Thoracic aorta (tissue), 2 donors: ENCODE data around the gene FAM53A. TPM values are rescaled to one million over a fixed set of nuclear protein-coding genes. Genes with fewer than 3 reads are reported as not detected.

Experiments used
- ATAC-seq: fragments of 150-250 bp; one replicate; pipeline ENCODE4 v1.8.0; 2017; ENCODE audit warnings: low read depth; ENCODE audit not compliant: insufficient number of reproducible peaks, low FRiP score
- DNase-seq: peaks from one replicate; pipeline ENCODE4 v3.0.0-alpha.2; 2020; ENCODE audit warnings: low spot score
- H3K27ac ChIP-seq, 2 donors: fragments of 200-600 bp; sonication (generic); 1 replicate in 1 of 2; 2 replicates in 1 of 2; pipeline ENCODE4 v1.5.1; 2016; ENCODE audit warnings: mild to moderate bottlenecking in 2 of 2, moderate library complexity in 2 of 2
- H3K27me3 ChIP-seq: fragments of 200-600 bp; sonication (generic); replicated peaks from 2 replicates; pipeline ENCODE4 v1.6.0; 2016; ENCODE audit warnings: mild to moderate bottlenecking; ENCODE audit not compliant: insufficient read depth
- H3K36me3 ChIP-seq: fragments of 200-600 bp; sonication (generic); one replicate; pipeline ENCODE4 v1.5.1; 2016
- H3K4me1 ChIP-seq, 2 donors: fragments of 200-600 bp; sonication (generic); 1 replicate in 1 of 2; 2 replicates in 1 of 2; pipeline versions ENCODE4 v1.5.1 to v1.6.0; 2016; ENCODE audit warnings: low read depth in 2 of 2, mild to moderate bottlenecking in 1 of 2; ENCODE audit not compliant: control insufficient read depth in 1 of 2
- H3K4me3 ChIP-seq: fragments of 200-600 bp; sonication (generic); 2 replicates; pipeline ENCODE4 v1.5.1; 2016; ENCODE audit warnings: mild to moderate bottlenecking
- H3K9me3 ChIP-seq: fragments of 200-600 bp; sonication (generic); 2 replicates; pipeline ENCODE4 v1.5.1; 2016
- total RNA-seq, 2 donors: library from RNA; depleted of rRNA; stranded (reverse); fragments of >200 nt; gene quantifications; one replicate each; pipeline versions ENCODE4 v1.1.0 to v1.2.3, GENCODE V29; 2016
- TF ChIP-seq, protein P1 (sequence below): fragments of 200-600 bp; sonication (generic); IDR thresholded peaks from one replicate; pipeline ENCODE4 v1.5.1; 2019; ENCODE audit warnings: antibody characterized with exemption

FAM53A gene
- total RNA-seq, 2 donors from 2014 or later, result 5.1 to 10.9 TPM

DNA sequence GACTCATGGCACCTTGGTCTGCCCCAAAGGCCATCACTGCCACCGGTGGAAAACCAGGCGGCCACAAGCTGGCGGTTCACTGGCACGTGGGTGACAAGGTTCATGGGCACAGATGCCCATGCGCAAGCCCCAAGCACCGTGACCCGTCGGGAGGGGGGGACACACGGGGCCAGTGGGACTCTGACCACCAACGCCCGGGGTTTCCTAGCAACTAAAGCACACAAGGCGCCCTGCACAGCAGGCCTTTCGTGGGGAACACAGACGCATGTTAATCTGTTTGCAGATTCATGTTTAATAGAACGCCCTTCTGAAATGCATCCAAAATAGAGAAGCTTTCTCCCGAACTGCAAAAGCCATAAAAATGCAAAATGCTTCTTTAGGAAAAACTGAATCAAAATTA lies 43.9 kb downstream of the FAM53A start:
- no peak for DNase-seq
- H3K36me3 ChIP-seq, result no peaks in the 10 kb centered on the region
- ATAC-seq, result no peak
- no peaks in the 10 kb centered on the region for H3K27me3 ChIP-seq
- no peak overlapping the region for H3K4me3 ChIP-seq
- H3K27ac ChIP-seq, result no peak overlapping the region
- TF ChIP-seq, protein P1, sequence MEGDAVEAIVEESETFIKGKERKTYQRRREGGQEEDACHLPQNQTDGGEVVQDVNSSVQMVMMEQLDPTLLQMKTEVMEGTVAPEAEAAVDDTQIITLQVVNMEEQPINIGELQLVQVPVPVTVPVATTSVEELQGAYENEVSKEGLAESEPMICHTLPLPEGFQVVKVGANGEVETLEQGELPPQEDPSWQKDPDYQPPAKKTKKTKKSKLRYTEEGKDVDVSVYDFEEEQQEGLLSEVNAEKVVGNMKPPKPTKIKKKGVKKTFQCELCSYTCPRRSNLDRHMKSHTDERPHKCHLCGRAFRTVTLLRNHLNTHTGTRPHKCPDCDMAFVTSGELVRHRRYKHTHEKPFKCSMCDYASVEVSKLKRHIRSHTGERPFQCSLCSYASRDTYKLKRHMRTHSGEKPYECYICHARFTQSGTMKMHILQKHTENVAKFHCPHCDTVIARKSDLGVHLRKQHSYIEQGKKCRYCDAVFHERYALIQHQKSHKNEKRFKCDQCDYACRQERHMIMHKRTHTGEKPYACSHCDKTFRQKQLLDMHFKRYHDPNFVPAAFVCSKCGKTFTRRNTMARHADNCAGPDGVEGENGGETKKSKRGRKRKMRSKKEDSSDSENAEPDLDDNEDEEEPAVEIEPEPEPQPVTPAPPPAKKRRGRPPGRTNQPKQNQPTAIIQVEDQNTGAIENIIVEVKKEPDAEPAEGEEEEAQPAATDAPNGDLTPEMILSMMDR, result no peak
- H3K4me1 ChIP-seq, result peaks cover 4 to 8% of the 10 kb centered on the region in 2 donors
- H3K9me3 ChIP-seq, result no peaks in the 10 kb centered on the region

DNA sequence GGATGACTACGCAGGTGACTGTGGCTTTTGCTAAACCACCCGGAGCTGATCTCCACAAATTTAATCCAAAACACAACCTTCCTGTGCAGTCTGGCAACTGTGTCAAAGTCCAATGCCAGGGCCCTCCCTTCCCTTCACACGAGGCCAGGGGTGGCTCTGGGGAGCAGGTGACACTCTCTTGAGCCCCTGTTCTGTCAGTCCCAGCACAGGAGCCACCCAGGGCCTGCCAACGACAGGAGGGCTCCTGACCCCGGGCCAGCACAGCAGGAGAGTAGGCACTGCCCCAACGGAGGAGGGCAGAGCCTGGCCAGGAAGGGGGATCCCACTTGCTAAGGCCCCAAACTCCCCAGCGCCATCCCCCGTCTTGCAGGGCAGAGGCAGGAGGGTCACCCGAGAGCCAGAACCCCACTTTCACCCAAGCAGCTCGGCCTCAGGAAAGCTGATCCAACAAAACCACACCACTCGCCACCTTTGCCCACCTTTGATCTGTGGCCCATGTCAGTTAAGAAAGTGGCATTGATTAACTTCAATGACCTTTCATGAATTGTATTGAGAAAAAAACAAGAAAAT lies 44.7 kb downstream of the FAM53A start:
- H3K9me3 ChIP-seq, result no peaks in the 10 kb centered on the region
- H3K36me3 ChIP-seq, result no peaks in the 10 kb centered on the region
- ATAC-seq (no peak), DNase-seq (no peak)
- no peak overlapping the region for H3K4me3 ChIP-seq
- H3K27ac ChIP-seq, result no peak overlapping the region
- TF ChIP-seq, protein P1, result no peak
- peaks cover 0 to under 1% of the 10 kb centered on the region in 2 donors for H3K4me1 ChIP-seq
- no peaks in the 10 kb centered on the region for H3K27me3 ChIP-seq

DNA sequence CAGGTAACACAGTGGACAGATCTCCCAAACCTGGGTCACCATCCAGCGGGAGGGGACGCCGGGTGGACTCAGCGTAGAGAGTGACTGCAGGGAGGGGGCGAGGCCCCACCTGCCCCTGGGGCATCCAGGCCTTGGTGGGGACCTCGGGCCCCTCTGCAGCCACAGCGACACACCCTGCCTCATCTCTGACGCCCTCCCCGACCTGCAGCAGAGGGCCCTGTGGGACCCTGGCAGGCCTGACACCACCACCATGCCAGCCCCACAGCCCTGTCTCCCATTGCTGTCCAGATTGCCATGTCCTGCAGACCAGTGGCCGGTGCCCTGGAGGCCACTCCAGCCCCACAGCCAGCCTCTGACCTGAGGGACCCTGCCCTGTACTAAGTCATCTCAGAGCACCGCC lies 45.2 kb downstream of the FAM53A start:
- H3K27me3 ChIP-seq, result no peaks in the 10 kb centered on the region
- no peak for DNase-seq
- H3K4me3 ChIP-seq, result no peak overlapping the region
- H3K4me1 ChIP-seq, result no peaks in the 10 kb centered on the region
- TF ChIP-seq, protein P1, result no peak
- H3K9me3 ChIP-seq, result no peaks in the 10 kb centered on the region
- no peaks in the 10 kb centered on the region for H3K36me3 ChIP-seq
- no peak overlapping the region for H3K27ac ChIP-seq
- ATAC-seq, result no peak

DNA sequence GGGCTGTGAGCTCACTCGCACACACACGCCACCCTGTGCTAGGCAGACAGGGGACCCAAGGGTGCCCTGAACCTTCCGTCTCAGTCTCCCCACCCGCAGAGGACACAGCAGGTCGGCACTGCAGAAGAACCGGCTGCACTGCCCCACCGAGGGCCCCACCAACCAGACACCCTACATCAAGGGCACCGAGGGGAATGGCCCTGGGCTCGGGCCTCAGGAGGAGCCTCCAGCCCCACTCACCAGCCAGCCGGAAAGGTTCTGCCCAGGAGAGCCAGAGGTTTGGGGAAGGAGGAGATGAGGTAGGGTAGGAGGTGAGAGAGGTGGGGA lies 45.9 kb downstream of the FAM53A start:
- no peaks in the 10 kb centered on the region for H3K4me1 ChIP-seq
- H3K27me3 ChIP-seq, result no peaks in the 10 kb centered on the region
- no peak for ATAC-seq
- TF ChIP-seq, protein P1, result no peak
- no peak for DNase-seq
- no peak overlapping the region for H3K4me3 ChIP-seq
- H3K27ac ChIP-seq, result no peak overlapping the region
- H3K36me3 ChIP-seq, result no peaks in the 10 kb centered on the region
- H3K9me3 ChIP-seq, result no peaks in the 10 kb centered on the region

DNA sequence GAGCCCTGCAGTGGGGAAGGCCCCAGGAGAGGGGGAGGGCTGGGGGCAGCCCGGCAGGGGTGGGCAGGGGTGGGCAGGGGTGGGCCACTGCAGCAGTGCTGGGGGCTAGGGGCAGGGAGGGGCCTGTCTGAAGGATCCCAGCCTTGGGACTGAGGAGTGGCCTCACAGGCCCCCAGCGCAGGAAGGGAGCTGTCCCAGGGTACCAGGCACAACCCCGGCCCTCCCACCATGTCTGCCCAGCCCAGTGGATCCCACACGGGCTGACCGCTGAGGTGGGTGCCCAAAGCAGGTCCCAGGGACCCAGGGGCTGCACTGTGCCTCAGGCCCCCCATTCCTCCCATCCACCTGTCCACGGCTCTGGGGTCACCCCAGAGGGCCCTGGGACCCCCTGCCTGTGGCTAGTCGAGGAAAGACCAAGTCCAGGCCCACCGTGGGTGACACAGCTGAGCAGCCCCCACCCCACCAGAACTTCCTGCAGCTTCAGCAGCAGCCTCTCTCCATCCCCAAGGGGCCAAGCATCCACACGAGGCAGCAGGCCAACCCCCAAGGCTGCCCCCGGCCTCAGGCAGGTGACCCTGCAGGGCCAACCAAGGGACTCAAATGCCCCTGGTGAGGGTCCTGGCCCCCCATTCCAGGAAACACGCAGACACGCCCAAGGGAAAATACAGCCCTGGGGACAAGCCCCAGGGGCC lies 46.4 kb downstream of the FAM53A start:
- Histone ChIP-seq H3K36me3 (no peaks in the 10 kb centered on the region), H3K9me3 (no peaks in the 10 kb centered on the region), H3K27ac (no peak overlapping the region), H3K4me1 (no peaks in the 10 kb centered on the region), H3K4me3 (no peak overlapping the region), H3K27me3 (no peaks in the 10 kb centered on the region)
- DNase-seq (no peak), ATAC-seq (no peak)
- TF ChIP-seq, protein P1, result no peak
